B cell (primary cell): Measurements from ENCODE around the gene MACIR. TPM values are rescaled to one million over a fixed set of nuclear protein-coding genes. Genes with fewer than 3 reads are reported as not detected.

Experiments used
- ATAC-seq: fragments of 200-7000 bp; cut with Tn5 transposase; one replicate; pipeline ENCODE4 v1.10.0; 2021; ENCODE audit warnings: low read depth, mild to moderate bottlenecking, moderate number of reproducible peaks, moderate library complexity
- CTCF ChIA-PET: fragments of 350-600 bp; sonication (Branson Sonifier 250); formaldehyde crosslinking; loops from one replicate; lab custom pipeline; 2021; ENCODE audit warnings: antibody characterized with exemption, inconsistent platforms; lab: Charles Lee
- POLR2A ChIA-PET: fragments of 350-600 bp; sonication (Branson Sonifier 250); formaldehyde crosslinking; loops from one replicate; lab custom pipeline; 2021; ENCODE audit warnings: antibody characterized with exemption; lab: Charles Lee
- DNase-seq: peaks from one replicate; pipeline ENCODE4 v3.0.0; 2013
- H2AFZ ChIP-seq: 2 replicates; pipeline ENCODE4 v1.6.1; 2012; ENCODE audit warnings: mild to moderate bottlenecking, low read depth, low read length; ENCODE audit not compliant: insufficient read depth, poor library complexity, severe bottlenecking
- H3K27ac ChIP-seq, 2 donors: 1 replicate in 1 of 2; 2 replicates in 1 of 2; pipeline ENCODE4 v1.5.1; 2012 to 2013; ENCODE audit warnings: low read length in 2 of 2, mild to moderate bottlenecking in 2 of 2, moderate library complexity in 1 of 2
- H3K27me3 ChIP-seq, 4 experiments: fragments of 200-600 bp in 1 of 4; sonication (generic) in 1 of 4; replicated peaks in 1 of 4; 1 replicate in 2 of 4; 2 replicates in 2 of 4; pipeline versions ENCODE4 v1.6.1 to v1.7.0; 2013 to 2016; ENCODE audit warnings: low read length in 3 of 4, mild to moderate bottlenecking in 2 of 4, mixed read lengths in 1 of 4, moderate library complexity in 1 of 4; ENCODE audit not compliant: insufficient read depth in 4 of 4, control insufficient read depth in 3 of 4; ENCODE audit errors: control extremely low read depth in 1 of 4
- H3K36me3 ChIP-seq, 2 experiments: replicated peaks in 1 of 2; 1 replicate in 1 of 2; 2 replicates in 1 of 2; pipeline versions ENCODE4 v1.6.1 to v1.7.1; 2013; ENCODE audit warnings: low read length in 1 of 2; ENCODE audit not compliant: insufficient read depth in 2 of 2, control insufficient read depth in 1 of 2; ENCODE audit errors: control extremely low read depth in 1 of 2, extremely low read depth in 1 of 2
- H3K4me1 ChIP-seq, 2 donors: fragments of 200-600 bp in 1 of 2; sonication (generic) in 1 of 2; 1 replicate in 1 of 2; 2 replicates in 1 of 2; pipeline versions ENCODE4 v1.5.1 to v1.6.1; 2013 to 2017; ENCODE audit warnings: low read length in 2 of 2; ENCODE audit not compliant: control insufficient read depth in 2 of 2, insufficient read depth in 2 of 2
- H3K4me2 ChIP-seq: replicated peaks from 2 replicates; pipeline ENCODE3; 2012; ENCODE audit warnings: mild to moderate bottlenecking, low read depth, low read length; ENCODE audit not compliant: poor library complexity, severe bottlenecking
- H3K4me3 ChIP-seq, 5 experiments: fragments of 200-600 bp in 1 of 5; sonication (generic) in 1 of 5; 1 replicate in 3 of 5; 2 replicates in 2 of 5; pipeline versions ENCODE4 v1.5.1 to v1.7.0; 2011 to 2016; ENCODE audit warnings: low read length in 4 of 5, mild to moderate bottlenecking in 4 of 5, low read depth in 2 of 5, control low read depth in 1 of 5, moderate library complexity in 1 of 5; ENCODE audit not compliant: insufficient read depth in 1 of 5; ENCODE audit errors: control extremely low read depth in 1 of 5, extremely low read depth in 1 of 5
- H3K79me2 ChIP-seq: fragments of 200-600 bp; sonication (generic); one replicate; pipeline ENCODE4 v1.6.0; 2016; ENCODE audit warnings: low read length; ENCODE audit not compliant: control insufficient read depth, insufficient read depth
- H3K9ac ChIP-seq: fragments of 200-600 bp; sonication (generic); 2 replicates; pipeline ENCODE4 v1.6.1; 2017; ENCODE audit warnings: mild to moderate bottlenecking, low read length, moderate library complexity
- H3K9me3 ChIP-seq, 3 donors: one replicate each; pipeline versions ENCODE4 v1.6.1 to v1.7.1; 2013; ENCODE audit warnings: low read length in 2 of 3; ENCODE audit not compliant: control insufficient read depth in 2 of 3, insufficient read depth in 1 of 3; ENCODE audit errors: control extremely low read depth in 1 of 3
- H4K20me1 ChIP-seq: 2 replicates; pipeline ENCODE4 v1.6.0; 2012; ENCODE audit warnings: mild to moderate bottlenecking, low read length; ENCODE audit not compliant: insufficient read depth, control insufficient read depth, poor library complexity, severe bottlenecking
- H3K27ac Mint-ChIP-seq: one replicate; pipeline ENCODE4 v1.8.0; 2021; ENCODE audit warnings: mixed read lengths
- H3K27me3 Mint-ChIP-seq: one replicate; pipeline ENCODE4 v1.8.0; 2021; ENCODE audit warnings: mixed read lengths
- H3K4me1 Mint-ChIP-seq: one replicate; pipeline ENCODE4 v1.8.0; 2021; ENCODE audit warnings: mixed read lengths
- H3K4me3 Mint-ChIP-seq: one replicate; pipeline ENCODE4 v1.8.0; 2021; ENCODE audit warnings: mixed read lengths
- H3K9me3 Mint-ChIP-seq: one replicate; pipeline ENCODE4 v1.8.0; 2022; ENCODE audit warnings: mixed read lengths; ENCODE audit not compliant: insufficient read depth
- EZH2 ChIP-seq: IDR thresholded peaks from 2 replicates; pipeline ENCODE4 v1.6.1; 2012; ENCODE audit warnings: borderline replicate concordance, low read depth, mild to moderate bottlenecking, moderate library complexity, low read length; ENCODE audit not compliant: insufficient read depth, poor library complexity, severe bottlenecking
- intact Hi-C: fragments of 100-400 bp; cut with micrococcal nuclease; formaldehyde crosslinking; loops from one replicate; pipeline ENCODE4 v1.10.0; 2022
- polyA plus RNA-seq: library from polyadenylated mRNA; depleted of rRNA; stranded (reverse); fragments of >200 nt; gene quantifications from 2 replicates; pipeline ENCODE4 v1.2.3, GENCODE V29; 2012
- total RNA-seq, 2 donors: library from RNA; stranded (reverse); fragments of 120-200 nt in 1 of 2; gene quantifications; 1 replicate in 1 of 2; 2 replicates in 1 of 2; pipeline versions ENCODE4 v1.2.3 to v1.2.4, GENCODE V29; 2013 to 2022
- TF ChIP-seq, protein P1 (sequence below): fragments of 200-600 bp; IDR thresholded peaks from one replicate; pipeline ENCODE4 v1.8.0; 2022; ENCODE audit warnings: antibody characterized with exemption, mild to moderate bottlenecking

The MACIR gene
- total and polyA plus RNA-seq, 2 donors (not counting 1 experiment from before 2014, with no cell fraction given), result 1.3 to 3.3 TPM

- Histone ChIP-seq H3K4me1 (no peaks in the 10 kb centered on the region), H3K4me3 (no peak overlapping the region), H3K36me3 (no peaks in the 10 kb centered on the region), H3K27ac (no peak overlapping the region), H4K20me1 (no peaks in the 10 kb centered on the region), H2AFZ (no peak overlapping the region), H3K27me3 (no peaks in the 10 kb centered on the region), H3K4me2 (no peak overlapping the region), H3K9ac (no peak overlapping the region), H3K79me2 (no peaks in the 10 kb centered on the region), H3K9me3 (no peaks in the 10 kb centered on the region)
- intact Hi-C loops, result no loop called here
- TF ChIP-seq, protein P1, sequence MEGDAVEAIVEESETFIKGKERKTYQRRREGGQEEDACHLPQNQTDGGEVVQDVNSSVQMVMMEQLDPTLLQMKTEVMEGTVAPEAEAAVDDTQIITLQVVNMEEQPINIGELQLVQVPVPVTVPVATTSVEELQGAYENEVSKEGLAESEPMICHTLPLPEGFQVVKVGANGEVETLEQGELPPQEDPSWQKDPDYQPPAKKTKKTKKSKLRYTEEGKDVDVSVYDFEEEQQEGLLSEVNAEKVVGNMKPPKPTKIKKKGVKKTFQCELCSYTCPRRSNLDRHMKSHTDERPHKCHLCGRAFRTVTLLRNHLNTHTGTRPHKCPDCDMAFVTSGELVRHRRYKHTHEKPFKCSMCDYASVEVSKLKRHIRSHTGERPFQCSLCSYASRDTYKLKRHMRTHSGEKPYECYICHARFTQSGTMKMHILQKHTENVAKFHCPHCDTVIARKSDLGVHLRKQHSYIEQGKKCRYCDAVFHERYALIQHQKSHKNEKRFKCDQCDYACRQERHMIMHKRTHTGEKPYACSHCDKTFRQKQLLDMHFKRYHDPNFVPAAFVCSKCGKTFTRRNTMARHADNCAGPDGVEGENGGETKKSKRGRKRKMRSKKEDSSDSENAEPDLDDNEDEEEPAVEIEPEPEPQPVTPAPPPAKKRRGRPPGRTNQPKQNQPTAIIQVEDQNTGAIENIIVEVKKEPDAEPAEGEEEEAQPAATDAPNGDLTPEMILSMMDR, result no peak
- TF ChIP-seq EZH2, result no peak
- H3K27ac Mint-ChIP-seq, result no peak overlapping the region
- H3K4me3 Mint-ChIP-seq, result no peak overlapping the region
- ChIA-PET CTCF (no interaction called here), POLR2A (no interaction called here)
- peaks cover 7% of the 10 kb centered on the region for H3K27me3 Mint-ChIP-seq
- no peaks in the 10 kb centered on the region for H3K9me3 Mint-ChIP-seq
- DNase-seq (no peak), ATAC-seq (no peak)
- H3K4me1 Mint-ChIP-seq, result no peaks in the 10 kb centered on the region
Observed at GRCh38 chr5:103327893-103328292, 69.3 kb downstream of the MACIR start.

Other genes starting within 250 kb of the MACIR start
- gene GIN1, start 138.6 kb upstream of the MACIR start, total RNA-seq, result 12.6 and 16.9 TPM in 2 replicates
- 2.2 and 3.3 TPM in 2 replicates for gene GIN1, start 138.6 kb upstream of the MACIR start, polyA plus RNA-seq
- gene PPIP5K2, start 138.5 kb upstream of the MACIR start, total RNA-seq, result 77.9 and 80.5 TPM in 2 replicates
- 14.5 and 22.2 TPM in 2 replicates for gene PPIP5K2, start 138.5 kb upstream of the MACIR start, polyA plus RNA-seq